Hepatic stellate cell (primary cell): Measurements from ENCODE around the gene TAL1.
A peak's percentile ranks its signal among the peaks of the same experiment; 100 is the strongest.
"Not testable (repeated sequence)": the region's sequence is repeated elsewhere in the genome, so short reads cannot be mapped to it uniquely, and the experiment has no call there.

Experiments used
- DNase-seq: peaks from one replicate; pipeline ENCODE4 v3.0.0; 2011; ENCODE audit warnings: low spot score

Gene TAL1

DNA sequence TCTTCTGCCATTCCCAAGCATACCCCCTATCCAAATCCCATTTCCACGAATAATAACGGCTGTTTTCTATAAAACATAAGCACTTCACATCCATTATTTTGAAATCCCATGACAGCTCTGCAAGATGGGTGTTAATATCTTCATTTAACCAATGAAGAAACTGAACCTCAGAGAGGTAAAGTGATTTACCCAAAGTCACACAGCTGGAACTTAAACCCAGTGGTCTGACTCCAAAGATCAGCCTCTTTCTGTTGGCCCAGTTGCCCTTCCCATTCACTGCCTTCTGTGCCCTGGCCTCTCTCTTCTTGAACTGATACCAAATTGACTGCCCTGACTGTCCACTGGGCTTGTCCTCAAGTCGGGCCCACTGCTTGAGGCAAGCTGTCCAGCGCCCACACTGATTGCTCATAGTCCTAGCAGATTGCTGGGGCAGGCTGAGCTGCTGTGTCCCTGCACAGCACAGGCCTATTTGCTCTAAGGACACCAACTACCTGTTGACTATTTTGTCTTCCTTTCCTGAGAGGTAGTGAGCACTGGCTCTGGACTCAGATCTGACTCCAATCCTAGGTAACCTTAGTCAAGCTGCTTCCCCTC lies 19.3 kb downstream of the TAL1 start:
- no peak for DNase-seq

DNA sequence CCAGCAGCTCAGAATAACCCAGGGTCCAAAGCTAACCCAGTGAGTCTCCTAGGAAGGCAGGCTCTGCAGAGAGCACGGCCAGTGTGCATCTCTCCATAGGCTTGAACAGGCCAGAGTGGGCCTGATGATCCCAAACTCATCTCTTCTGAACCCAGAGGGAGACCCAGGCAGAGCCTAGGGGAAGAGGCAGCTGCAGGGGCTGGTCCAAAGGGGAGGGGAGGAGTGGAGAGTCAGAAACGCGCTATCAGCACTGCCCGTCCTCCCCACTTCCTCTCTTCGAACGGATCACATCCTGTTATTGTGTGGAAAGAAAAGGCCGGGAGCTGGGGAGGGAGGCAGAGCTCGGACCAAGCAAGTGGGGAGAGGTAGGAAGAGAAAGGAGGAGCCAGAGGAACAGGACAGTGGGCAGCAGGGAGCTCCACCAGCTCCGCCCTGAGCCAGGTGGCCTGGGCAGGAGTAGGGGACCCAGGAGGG lies 20.2 kb downstream of the TAL1 start:
- DNase-seq: no peak

DNA sequence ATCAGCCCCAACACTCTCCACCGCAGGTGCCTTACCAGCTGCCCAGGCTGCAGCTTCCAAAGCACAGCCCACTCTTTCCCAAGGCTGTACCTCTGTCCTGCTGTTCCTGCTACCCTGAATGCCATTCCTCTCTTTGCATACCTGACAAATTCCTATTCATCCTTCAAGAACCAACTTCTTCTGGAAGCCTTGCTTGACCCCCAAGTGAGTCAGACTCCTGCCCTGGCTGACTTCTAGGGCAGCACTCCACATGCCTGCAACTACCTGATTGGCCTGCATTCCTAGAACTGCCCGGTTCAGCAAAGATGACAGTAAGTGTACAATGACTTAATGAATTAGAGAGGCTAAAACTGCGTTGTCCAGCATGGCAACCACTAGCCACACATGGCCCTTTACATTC lies 21.4 kb downstream of the TAL1 start:
- DNase-seq: no peak

DNA sequence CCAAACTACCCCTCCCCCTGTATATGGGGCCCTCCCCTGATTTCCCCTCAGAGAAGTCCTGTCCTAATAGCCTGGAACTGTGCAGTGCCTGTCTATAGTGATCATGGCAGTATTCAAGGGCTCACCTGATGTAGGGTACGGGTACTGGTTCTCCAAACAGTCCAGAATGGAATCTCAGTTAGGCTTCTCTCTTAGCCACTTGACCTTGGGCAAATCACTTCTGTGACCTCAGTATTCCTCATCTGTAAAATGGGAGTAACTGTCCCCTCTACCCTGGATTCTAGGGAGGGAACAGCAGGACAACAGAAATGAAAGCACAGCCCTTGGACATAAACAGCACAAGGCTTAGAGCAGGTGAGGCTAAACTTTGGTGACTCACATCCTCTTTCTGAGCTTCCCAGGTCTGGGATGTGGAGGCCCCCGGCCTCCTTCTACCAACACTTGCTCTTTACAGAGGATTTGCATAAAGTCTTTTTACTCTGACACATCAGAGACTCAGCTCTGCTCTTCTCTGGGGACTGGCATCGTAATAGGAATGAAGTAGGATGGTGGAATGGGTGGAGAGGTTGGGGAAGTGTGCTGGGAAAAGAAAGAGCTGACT lies 22.2 kb downstream of the TAL1 start:
- no peak for DNase-seq

DNA sequence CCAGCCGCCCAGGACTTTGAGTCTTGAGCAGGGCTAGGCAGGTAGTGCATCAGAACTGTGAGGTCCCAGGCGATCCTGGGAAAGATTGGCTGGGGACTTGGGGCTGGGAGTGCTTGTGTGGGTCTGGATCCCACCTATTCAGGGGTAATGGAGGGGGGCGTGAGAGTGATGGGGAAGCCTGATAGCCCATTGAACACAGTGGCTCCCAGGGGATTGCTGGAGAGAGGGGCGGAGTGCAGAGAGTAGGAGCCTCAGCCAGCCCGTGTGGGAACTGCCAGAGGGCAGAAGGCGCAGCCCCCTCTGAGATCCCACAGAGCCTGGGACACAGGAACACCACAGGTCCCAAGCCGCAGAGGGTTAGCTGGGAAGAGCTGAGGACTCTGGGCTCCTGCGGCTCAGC lies 22.9 kb downstream of the TAL1 start:
- DNase-seq: no peak

DNA sequence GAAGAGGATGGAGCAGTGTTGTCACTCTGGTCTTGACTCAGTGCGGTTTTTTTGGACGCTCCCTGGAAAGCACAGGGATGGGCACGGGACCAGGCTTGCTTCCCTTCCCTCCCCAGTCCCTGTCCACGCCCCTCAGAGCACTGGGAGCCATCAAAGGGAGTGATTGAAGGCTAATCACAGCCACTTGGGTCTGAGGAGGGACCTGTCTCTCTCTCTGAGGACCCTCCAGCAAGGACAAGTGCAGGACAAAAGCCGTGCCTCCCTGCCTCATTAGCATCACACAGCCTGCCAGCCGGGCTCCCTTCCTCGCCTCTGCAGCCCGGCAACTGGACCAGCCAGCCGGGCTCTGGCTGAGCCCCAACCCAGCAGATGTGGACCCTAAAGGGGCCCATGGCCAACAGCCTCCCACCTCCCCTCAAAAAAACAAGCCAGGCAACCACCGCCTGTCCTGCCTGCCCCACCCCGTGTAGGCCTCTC lies 23.6 kb downstream of the TAL1 start:
- DNase-seq: no peak

DNA sequence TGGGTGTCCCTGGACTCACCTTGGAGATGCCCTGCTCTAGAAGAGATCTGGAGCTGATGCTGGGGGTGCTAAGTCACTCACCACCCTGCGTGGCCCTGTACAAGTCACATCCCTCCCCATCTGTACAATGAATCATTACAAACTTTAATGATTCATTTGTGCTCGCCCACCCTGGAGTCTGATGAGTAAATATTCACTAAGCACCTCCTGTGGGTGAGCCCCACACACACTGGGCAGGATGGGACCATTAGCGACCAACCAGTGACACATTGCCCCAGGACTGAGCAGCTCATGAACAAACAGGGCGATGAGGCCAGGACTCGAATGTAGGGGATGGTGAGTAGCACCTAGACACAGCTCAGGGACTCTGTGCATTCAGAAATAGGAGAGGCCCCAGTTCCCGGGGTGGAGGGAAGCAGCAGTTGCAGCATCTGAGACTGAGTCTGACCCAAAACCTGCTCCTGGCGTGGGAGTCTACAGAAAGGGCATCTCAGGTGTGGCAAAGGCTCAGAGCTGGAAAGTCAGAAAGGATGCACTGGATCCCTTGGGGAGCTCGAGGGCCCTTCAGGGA lies 24.1 kb downstream of the TAL1 start:
- no peak for DNase-seq

DNA sequence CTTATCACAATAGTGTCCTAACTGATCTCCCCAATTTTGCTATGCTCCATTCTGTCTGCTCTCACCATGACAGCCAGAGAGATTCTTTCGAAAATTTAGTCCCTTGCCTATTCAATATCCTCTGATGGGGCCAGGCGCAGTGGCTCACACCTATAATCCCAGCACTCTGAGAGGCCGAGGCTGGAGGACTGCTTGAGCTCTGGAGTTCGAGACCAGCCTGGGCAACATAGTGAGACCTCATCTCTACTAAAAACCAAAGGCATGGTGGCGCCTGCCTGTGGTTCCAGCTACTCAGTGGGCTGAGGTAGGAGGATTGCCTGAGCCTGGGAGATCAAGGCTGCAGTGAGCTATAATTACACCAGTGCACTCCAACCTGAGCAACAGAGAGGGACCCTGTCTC lies 26.1 kb downstream of the TAL1 start:
- no peak for DNase-seq

DNA sequence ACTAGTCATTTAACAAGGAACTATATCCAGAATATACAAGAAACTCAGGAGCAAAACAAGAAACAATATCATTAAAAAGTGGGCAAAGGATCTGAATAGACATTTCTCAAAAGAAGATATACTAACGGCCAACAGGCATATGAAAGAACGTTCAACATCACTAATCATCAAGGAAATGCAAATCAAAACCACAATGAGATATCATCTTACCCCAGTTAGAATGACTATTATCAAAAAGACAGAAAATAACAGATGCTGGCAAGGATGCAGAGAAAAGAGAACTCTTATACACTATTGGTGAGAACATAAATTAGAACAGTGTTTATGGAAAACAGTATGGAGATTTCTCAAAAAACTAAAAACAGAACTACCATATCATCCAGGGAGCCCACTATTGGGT lies 28.5 kb downstream of the TAL1 start:
- not testable (repeated sequence) for DNase-seq

DNA sequence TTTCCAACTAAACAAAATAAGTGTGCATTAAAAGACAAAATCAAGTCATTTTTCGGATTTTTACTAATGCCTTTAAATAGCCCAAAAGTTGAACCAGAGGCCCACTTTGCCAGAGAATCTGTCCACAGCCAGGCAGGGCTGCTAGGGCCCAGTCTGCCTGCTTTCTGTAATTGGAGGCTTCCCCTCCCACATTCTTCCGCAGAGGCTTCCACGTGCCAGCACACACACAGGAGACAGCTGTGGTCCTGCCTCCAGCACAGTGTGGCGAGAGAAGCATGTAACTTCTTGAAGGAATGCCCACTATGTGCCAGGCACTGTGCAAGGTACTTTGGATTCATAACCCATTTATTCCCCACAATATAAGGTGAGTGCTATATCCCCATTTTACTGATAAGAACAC lies 30.8 kb downstream of the TAL1 start:
- no peak for DNase-seq

DNA sequence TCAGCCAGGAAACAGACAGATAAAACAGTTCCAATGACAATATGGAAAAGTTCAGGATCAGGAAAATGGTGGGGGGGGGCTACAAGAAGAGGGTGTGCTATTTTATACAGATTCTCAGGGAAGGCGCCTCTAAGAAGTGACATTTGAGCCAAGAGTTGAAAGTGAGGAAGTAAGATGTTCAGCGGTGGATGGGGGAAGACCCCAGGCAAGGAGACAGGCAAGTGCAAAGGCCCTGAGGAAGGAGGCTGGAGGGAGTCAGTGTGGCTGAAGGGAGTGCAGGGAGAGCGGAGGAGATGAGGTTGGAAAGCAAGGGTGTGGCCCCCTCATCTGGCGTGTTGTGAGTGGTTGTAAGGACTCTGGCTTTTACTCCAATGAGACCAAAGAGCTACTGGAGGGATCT lies 33.8 kb downstream of the TAL1 start:
- DNase-seq: no peak

DNA sequence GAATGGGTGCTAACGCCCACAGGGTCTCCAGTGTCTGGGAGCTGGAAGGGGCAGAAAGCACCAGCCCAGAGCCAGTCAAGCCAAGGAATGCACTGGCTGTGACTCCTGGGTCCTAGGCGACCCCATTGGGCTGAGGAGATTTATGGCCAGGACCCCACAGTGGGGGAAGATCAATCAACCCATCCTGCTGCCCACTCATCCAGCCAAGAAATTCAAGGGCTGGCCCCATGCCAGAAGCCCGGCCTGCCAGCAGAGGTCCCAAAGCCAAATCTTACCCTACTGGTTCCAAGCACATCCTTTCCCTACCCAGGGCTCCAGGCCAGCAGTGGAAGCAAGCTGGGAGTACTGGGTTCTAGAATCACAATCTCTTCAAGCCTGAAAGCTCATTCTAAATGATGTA lies 35.4 kb downstream of the TAL1 start:
- DNase-seq: no peak

DNA sequence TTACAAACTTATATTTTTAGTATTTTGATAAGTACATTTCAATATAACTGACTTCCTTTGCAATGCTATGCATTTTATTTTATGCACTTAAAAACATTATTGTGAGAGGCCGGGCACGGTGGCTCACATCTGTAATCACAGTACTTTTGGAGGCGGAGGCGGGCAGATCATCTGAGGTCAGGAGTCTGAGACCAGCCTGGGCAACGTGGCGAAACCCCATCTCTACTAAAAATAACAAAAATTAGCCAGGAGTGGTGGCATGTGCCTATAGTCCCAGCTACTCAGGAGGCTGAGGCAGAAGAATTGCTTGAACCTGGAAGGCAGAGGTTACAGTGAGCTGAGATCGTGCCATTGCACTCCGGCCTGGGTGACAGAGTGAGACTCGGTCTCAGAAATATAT lies 36.0 kb downstream of the TAL1 start:
- DNase-seq: not testable (repeated sequence)

DNA sequence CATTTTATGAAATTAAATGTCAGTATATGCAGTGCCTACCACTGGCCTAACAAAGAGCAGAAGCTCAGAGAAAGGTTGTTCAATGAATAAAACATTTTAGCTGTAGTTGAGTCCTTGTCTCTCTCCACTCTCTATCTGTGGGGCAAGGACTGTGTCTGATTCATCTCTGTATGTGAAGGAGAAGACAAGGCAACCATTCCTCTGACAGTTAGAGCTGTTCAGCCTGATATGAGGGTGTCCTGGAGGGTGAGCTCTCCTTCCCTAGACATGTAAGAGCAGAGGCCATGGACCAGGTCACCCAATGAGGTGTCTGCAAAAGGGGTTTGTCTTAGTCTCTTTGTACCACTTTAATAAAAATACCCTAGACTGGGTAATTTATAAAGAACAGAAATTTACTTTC lies 37.7 kb downstream of the TAL1 start:
- no peak for DNase-seq

DNA sequence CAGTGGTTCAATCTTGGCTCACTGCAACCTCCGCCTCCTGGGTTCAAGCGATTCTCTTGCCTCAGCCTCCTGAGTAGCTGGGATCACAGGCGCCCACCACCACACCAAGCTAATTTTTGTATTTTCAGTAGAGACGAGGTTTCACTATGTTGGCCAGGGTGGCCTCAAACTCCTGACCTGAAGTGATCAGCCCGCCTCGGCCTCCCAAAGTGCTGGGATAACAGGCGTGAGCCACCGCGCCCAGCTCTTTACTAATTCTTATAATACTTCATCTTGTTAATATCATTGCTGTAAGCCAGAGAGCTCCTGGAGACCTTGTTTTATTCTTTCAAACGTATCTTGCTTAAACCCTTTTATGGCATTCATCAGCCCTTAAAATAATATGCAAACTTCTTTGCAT lies 38.5 kb downstream of the TAL1 start:
- not testable (repeated sequence) for DNase-seq

DNA sequence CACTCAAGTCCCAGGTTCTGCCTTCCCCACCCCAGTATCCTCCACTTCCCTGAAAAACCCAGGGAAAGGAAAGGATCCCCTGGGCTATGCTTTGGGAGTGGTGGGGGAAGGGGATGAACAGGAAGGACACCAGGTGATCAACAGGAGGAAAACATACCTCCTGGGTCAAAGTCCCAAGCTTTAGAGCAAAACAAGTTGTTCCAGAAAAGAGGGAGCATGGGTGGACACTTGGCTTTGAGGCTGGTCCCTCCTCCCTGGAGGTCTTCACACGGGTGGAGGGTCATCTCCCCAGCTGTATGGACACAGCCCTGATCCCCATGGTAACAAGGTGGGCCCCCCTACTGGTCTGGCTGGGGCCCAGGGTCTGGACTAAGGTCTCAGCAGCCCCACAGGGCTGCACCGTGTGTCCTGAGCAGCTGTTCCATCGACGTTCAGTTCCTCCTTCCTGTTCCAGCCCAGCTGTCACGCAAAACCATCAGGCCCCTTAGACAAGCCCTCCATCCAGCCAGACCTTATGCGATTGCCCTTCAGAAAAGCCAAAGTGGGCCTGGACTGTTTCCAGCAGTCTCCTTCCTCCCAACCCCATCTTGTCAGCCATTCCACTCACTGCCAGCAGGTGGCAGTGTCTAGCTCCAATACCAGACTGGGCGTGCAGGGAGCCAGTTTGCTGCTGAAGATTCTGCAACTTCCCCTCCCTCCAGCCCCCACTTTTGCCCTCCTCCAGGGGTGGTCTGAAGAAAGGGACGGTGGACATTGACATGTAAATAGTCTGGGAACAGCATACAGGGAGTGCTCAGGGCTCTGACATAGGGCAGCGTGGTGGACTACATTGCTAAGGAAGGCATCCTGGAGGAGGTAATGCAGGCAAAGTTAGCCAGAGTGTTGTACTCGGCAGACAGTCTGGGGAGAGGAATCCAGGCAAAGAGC lies 39.3 kb downstream of the TAL1 start:
- DNase-seq: peak; percentile 75

DNA sequence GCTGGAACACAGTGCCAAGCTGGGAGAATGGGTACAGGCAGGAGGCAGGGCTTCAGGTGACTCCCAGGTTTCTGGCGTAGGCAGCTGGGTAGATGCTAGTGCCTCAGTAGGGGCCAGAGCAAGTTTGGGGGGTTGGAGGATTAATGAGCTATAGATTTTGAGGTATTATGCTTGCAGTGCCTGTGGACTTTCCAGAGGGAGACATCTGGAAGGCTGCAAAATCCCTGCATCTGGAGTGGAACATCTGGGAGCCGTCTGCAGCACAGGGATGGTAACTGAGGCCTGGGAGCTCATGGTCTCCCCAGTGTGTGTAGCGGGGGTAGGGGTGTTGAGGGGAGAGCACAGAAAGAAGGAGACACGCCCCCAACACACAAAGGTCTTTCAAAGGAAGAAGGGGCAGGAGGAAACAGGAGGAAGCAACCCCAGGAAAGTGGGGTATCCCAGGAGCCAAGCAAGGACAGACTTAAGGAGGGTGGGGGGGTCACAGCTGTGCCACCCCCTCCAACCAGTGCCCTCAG lies 40.0 kb downstream of the TAL1 start:
- no peak for DNase-seq

DNA sequence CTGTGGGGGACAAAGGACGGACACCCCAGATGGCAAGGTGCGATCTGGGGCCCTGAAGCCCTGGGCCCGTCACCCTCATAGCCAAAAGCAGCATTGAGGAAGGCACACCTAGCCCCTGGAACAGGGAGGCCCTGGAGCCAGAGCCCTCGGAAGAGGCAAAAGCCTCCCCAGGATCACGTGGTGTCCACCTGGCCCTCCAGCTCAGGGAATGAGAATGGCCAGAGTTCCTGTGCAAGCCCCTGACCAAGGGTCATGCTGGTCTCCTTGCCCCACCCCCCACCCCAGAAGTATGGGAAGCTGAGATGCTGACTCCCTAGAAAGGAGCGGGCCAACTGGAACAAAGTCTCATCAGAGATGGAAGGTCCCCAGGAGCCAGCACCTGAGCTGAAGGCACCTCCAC lies 41.2 kb downstream of the TAL1 start:
- DNase-seq: no peak

DNA sequence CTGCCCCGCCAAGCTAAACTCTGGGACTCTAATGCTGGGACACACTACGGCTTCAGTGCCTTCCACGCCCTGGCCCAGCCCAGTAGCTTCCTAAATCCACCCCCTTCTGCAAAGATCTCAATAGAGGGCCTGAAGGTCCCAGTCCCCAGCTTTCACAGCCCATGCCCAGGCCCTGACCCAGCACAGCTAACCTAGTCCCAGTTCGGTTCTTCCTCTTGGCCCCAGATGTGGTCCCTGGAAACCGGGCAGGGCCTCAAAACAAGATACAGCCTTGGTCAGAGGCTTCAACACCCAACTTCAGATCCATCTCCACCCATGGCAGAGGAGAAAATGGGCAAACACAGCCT lies 41.5 kb downstream of the TAL1 start:
- DNase-seq: no peak

DNA sequence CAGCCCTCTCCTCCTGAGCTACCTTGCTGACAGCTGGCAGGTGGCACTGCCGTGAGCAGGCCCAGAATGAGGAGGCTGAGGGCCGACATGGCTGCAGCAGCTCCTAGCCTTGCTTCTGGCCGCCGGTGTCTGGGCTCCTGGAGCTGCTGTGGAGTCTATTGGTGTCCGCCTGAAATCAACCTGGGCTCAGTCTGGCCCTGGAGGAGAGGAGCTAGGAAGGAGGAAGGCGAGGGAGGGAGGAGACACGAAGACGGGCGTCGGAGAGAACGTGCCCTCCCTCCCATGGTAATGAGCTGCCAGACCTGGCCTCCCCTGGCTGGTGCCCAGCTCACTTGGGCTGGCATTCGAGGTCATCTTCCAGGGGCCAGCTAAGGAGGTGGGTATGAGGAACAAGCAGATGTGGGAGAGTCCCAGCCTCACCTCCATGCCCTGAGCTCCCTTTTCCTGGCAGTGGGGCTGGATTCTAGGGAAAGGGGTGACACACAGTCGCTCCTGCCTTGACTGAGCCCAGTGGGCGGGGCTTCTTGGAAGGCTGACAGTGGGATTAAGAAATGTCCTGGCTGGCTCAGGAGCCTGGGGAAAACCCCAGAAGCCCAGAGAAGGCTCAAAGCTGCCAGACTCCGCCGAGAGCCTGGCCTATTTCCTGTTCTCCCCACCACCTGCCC lies 42.0 kb downstream of the TAL1 start, which contains the start of gene PDZK1IP1:
PDZK1IP1 (minus strand) TSS at position 193 of the 665 bp plus-strand sequence; CDS start at position 89, 104 bp downstream.
- DNase-seq: no peak

DNA sequence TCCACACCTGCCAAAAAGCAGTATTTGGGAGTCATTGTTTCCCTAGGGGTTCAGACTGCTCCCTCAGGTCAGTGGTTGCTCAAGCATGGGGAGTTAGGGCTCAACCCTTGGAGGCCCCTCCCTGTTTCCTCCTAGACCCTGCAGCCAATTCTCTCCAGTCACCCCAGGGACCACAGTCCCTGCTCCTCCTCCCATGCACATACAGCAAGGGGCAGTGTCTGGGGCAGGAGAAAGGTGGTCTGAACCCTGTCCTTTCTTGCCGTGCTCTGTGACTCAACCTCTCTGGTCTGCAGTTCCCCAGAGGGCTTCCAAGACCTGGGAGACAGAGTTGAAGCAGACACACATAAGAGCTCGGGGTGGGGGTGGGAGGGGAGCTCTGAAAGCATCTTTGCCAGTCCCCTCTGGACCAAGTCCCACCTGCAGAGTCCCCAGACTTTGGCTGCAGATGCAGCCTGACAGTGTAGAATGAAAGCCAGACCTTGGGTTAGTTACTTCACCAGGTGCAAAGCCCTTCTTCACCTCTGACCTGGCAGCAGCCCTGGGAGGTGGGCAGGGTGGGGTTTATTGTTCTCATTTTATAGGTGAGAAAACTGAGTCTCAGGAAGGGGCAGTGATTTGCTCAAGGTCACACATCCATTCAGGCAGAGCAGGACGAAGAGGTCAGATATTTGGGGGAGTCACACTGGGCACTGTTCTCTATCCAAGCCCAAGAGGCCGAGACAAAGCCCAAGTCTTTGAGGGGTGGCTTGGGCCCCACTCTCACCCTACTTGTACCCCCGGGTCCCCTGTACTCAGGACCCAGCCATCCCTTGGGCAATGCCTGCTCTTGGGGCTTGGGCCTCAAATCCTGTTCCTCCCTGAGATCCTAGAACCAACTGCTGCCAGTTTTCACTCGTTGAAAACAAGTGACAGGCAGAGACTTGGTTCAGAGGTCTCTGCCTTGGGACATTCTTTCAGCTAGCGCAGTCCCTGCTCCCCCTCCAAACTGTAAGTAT lies 42.9 kb downstream of the TAL1 start:
- no peak for DNase-seq
